Activated T-helper 1 cell treated with anti-CD3 and anti-CD28 coated beads, Interleukin-2, amount 50 U/mL, for 16 hours (primary cell): ENCODE data around the gene EYS.
"Not testable (repeated sequence)": the region's sequence is repeated elsewhere in the genome, so short reads cannot be mapped to it uniquely, and the experiment has no call there.

Experiments
- DNase-seq, 2 donors: peaks; one replicate each; pipeline ENCODE4 v3.0.0-alpha.2; 2020; ENCODE audit warnings: low read depth in 1 of 2, low spot score in 1 of 2

EYS gene

GRCh38 chr6:63774961-63775360 is 1932.1 kb downstream of the EYS start:
- no peak for DNase-seq

- no peak for DNase-seq
Measured at GRCh38 chr6:63773200-63773599, 1933.8 kb downstream of the EYS start.

GRCh38 chr6:63765828-63766227 is 1941.2 kb downstream of the EYS start:
- no peak for DNase-seq

GRCh38 chr6:63764318-63764916 is 1942.6 kb downstream of the EYS start:
- no peak for DNase-seq

GRCh38 chr6:63760199-63760598 is 1946.8 kb downstream of the EYS start:
- no peak for DNase-seq

- DNase-seq = no peak
Measured at GRCh38 chr6:63759605-63760105, 1947.4 kb downstream of the EYS start.

- no peak for DNase-seq
Measured at GRCh38 chr6:63757826-63758225, 1949.2 kb downstream of the EYS start.

GRCh38 chr6:63757275-63757674 is 1949.8 kb downstream of the EYS start:
- DNase-seq = not testable (repeated sequence)

- DNase-seq = no peak
Measured at GRCh38 chr6:63750400-63750799, 1956.6 kb downstream of the EYS start.

- DNase-seq = no peak
Measured at GRCh38 chr6:63745784-63746183, 1961.2 kb downstream of the EYS start.

GRCh38 chr6:63744810-63745209 is 1962.2 kb downstream of the EYS start:
- no peak for DNase-seq

- no peak for DNase-seq
Measured at GRCh38 chr6:63743691-63744090, 1963.3 kb downstream of the EYS start.

GRCh38 chr6:63742060-63742459 is 1965.0 kb downstream of the EYS start:
- DNase-seq = no peak

GRCh38 chr6:63740709-63741108 is 1966.3 kb downstream of the EYS start:
- DNase-seq = no peak

GRCh38 chr6:63739094-63739687 is 1967.8 kb downstream of the EYS start:
- DNase-seq = no peak

GRCh38 chr6:63738190-63738589 is 1968.8 kb downstream of the EYS start:
- not testable (repeated sequence) for DNase-seq

- no peak for DNase-seq
Measured at GRCh38 chr6:63734923-63735322, 1972.1 kb downstream of the EYS start.

- DNase-seq = no peak
Measured at GRCh38 chr6:63732336-63732735, 1974.7 kb downstream of the EYS start.

- DNase-seq = no peak
Measured at GRCh38 chr6:63731930-63732329, 1975.1 kb downstream of the EYS start.

- DNase-seq = no peak
Measured at GRCh38 chr6:63730311-63730710, 1976.7 kb downstream of the EYS start.

GRCh38 chr6:63724721-63725120 is 1982.3 kb downstream of the EYS start:
- no peak for DNase-seq

- no peak for DNase-seq
Measured at GRCh38 chr6:63721181-63721580, 1985.8 kb downstream of the EYS start.

- DNase-seq = no peak
Measured at GRCh38 chr6:63716169-63716568, 1990.9 kb downstream of the EYS start.
